OCI-LY3 (cell line): ENCODE data around the gene STX2.

Experiments used
- H2AFZ ChIP-seq: fragments of 200-600, 300-600 bp; shearing (Covaris generic); 2 replicates; pipeline ENCODE4 v1.6.0; 2014; ENCODE audit warnings: antibody characterized with exemption, low read depth, low read length
- H3K27ac ChIP-seq: fragments of 200-600, 300-600 bp; sonication (generic); 2 replicates; pipeline ENCODE4 v1.5.1; 2014; ENCODE audit warnings: mild to moderate bottlenecking, low read length, moderate library complexity, mixed read lengths
- H3K27me3 ChIP-seq: fragments of 200-600, 300-600 bp; sonication (generic); 2 replicates; pipeline ENCODE4 v1.6.1; 2014; ENCODE audit warnings: low read depth, low read length, mixed read lengths
- H3K36me3 ChIP-seq: fragments of 200-600, 300-600 bp; sonication (generic); replicated peaks from 2 replicates; pipeline ENCODE3; 2014; ENCODE audit warnings: low read depth, low read length, mixed read lengths
- H3K4me1 ChIP-seq: fragments of 300-600, 200-600 bp; sonication (generic); 2 replicates; pipeline ENCODE4 v1.6.1; 2014; ENCODE audit warnings: low read length, mixed read lengths
- H3K4me2 ChIP-seq: fragments of 200-600, 300-600 bp; sonication (generic); 2 replicates; pipeline ENCODE4 v1.6.1; 2014; ENCODE audit warnings: low read length, mixed read lengths
- H3K4me3 ChIP-seq: fragments of 300-600, 200-600 bp; sonication (generic); 2 replicates; pipeline ENCODE4 v1.5.1; 2014; ENCODE audit warnings: antibody characterized with exemption, mild to moderate bottlenecking, low read length, moderate library complexity
- H3K79me2 ChIP-seq: fragments of 300-600, 200-600 bp; shearing (Covaris generic); 2 replicates; pipeline ENCODE4 v1.6.1; 2014; ENCODE audit warnings: mild to moderate bottlenecking, low read length, mixed read lengths
- H3K9ac ChIP-seq: fragments of 300-600, 200-600 bp; shearing (Covaris generic); 2 replicates; pipeline ENCODE4 v1.6.0; 2014; ENCODE audit warnings: mild to moderate bottlenecking, low read length, moderate library complexity
- H3K9me3 ChIP-seq: fragments of 200-600, 300-600 bp; shearing (Covaris generic); 2 replicates; pipeline ENCODE4 v1.6.1; 2014; ENCODE audit warnings: low read length, mixed read lengths; ENCODE audit not compliant: insufficient read depth
- H4K20me1 ChIP-seq: fragments of 200-600, 300-600 bp; sonication (generic); 2 replicates; pipeline ENCODE4 v1.6.1; 2016; ENCODE audit warnings: low read length, mixed read lengths; ENCODE audit not compliant: insufficient read depth
- CTCF ChIP-seq: fragments of 200-600, 300-600 bp; sonication (generic); IDR thresholded peaks from 2 replicates; pipeline ENCODE4 v1.5.1; 2014; ENCODE audit warnings: antibody characterized with exemption, low read length, low read depth
- EZH2phosphoT487 ChIP-seq: fragments of 200-600 bp; shearing (Covaris generic); IDR thresholded peaks from 2 replicates; pipeline ENCODE4 v1.6.1; 2018; ENCODE audit warnings: antibody characterized with exemption, mixed run types, low read depth

The STX2 gene

GRCh38 chr12:130847112-130847511 lies 8.1 kb upstream of the STX2 start:
- H3K4me1 ChIP-seq = no peaks in the 10 kb centered on the region
- no peaks in the 10 kb centered on the region for H3K79me2 ChIP-seq
- H2AFZ ChIP-seq = no peak overlapping the region
- H3K9me3 ChIP-seq = 0 out of 2 replicates have a peak, but pooled peaks cover 3% of the 10 kb centered on the region
- no peak overlapping the region for H3K27ac ChIP-seq
- H3K27me3 ChIP-seq = no peaks in the 10 kb centered on the region
- H3K4me3 ChIP-seq = no peak overlapping the region
- no peaks in the 10 kb centered on the region for H3K36me3 ChIP-seq
- TF ChIP-seq EZH2phosphoT487 (no peak), CTCF (no peak)
- H3K4me2 ChIP-seq = no peak overlapping the region
- H4K20me1 ChIP-seq = no peaks in the 10 kb centered on the region
- no peak overlapping the region for H3K9ac ChIP-seq

- 0 out of 2 replicates have a peak, but pooled peaks cover 3% of the 10 kb centered on the region for H3K9me3 ChIP-seq
- TF ChIP-seq EZH2phosphoT487 (no peak), CTCF (no peak)
- H3K27me3 ChIP-seq = no peaks in the 10 kb centered on the region
- no peaks in the 10 kb centered on the region for H4K20me1 ChIP-seq
- H3K4me1 ChIP-seq = no peaks in the 10 kb centered on the region
- no peak overlapping the region for H3K4me3 ChIP-seq
- no peak overlapping the region for H3K27ac ChIP-seq
- no peaks in the 10 kb centered on the region for H3K79me2 ChIP-seq
- H3K36me3 ChIP-seq = no peaks in the 10 kb centered on the region
- no peak overlapping the region for H3K9ac ChIP-seq
- no peak overlapping the region for H2AFZ ChIP-seq
- H3K4me2 ChIP-seq = no peak overlapping the region
Observed at GRCh38 chr12:130846369-130846768, 7.3 kb upstream of the STX2 start.

- Histone ChIP-seq H3K36me3 (no peaks in the 10 kb centered on the region), H3K4me3 (peak overlapping the region; percentile 74), H4K20me1 (peaks cover 4% of the 10 kb centered on the region; the same call in 1 of the 2 replicates), H2AFZ (peak overlapping the region; percentile 86), H3K4me2 (peak overlapping the region; percentile 89), H3K27ac (no peak overlapping the region), H3K27me3 (no peaks in the 10 kb centered on the region), H3K79me2 (peaks cover 24% of the 10 kb centered on the region), H3K9ac (peak overlapping the region; percentile 42; the same call in 1 of the 2 replicates), H3K4me1 (peaks cover 13% of the 10 kb centered on the region), H3K9me3 (no peaks in the 10 kb centered on the region)
- no peak for TF ChIP-seq EZH2phosphoT487
- TF ChIP-seq CTCF = no peak
Observed at GRCh38 chr12:130839770-130840404, 837 bp upstream of the STX2 start.

- Histone ChIP-seq H3K4me3 (peak overlapping the region; percentile 100), H4K20me1 (peaks cover 6% of the 10 kb centered on the region; the same call in 1 of the 2 replicates), H3K27me3 (no peaks in the 10 kb centered on the region), H3K4me2 (peak overlapping the region; percentile 98), H3K9ac (peak overlapping the region; percentile 88), H3K79me2 (peaks cover 28% of the 10 kb centered on the region), H3K4me1 (peaks cover 13% of the 10 kb centered on the region), H2AFZ (peak overlapping the region; percentile 15; the same call in 1 of the 2 replicates), H3K36me3 (no peaks in the 10 kb centered on the region), H3K9me3 (no peaks in the 10 kb centered on the region), H3K27ac (no peak overlapping the region)
- TF ChIP-seq EZH2phosphoT487 (no peak), CTCF (no peak)
Observed at GRCh38 chr12:130838284-130838950, 633 bp downstream of the STX2 start.
